ENCODE results near the gene KRTAP5-2.
"Not testable (repeated sequence)": the region's sequence is repeated elsewhere in the genome, so short reads cannot be mapped to it uniquely, and the experiment has no call there.

KRTAP5-2 gene, protein sequence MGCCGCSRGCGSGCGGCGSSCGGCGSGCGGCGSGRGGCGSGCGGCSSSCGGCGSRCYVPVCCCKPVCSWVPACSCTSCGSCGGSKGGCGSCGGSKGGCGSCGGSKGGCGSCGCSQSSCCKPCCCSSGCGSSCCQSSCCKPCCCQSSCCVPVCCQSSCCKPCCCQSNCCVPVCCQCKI

DNA sequence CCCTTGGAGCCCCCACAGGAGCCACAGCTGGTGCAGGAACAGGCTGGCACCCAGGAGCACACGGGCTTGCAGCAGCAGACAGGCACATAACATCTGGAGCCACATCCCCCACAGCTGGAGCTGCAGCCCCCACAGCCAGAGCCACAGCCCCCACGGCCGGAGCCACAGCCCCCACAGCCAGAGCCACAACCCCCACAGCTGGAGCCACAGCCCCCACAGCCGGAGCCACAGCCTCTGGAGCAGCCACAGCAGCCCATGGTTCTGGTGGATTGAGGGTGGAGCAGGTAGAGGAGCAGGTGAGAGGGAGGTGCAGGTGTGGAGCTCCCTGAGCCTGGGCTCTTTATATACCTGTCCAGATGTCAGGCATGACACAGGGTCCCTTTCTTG lies at the start of gene KRTAP5-2:
Gene KRTAP5-2, minus strand, starts transcription at position 301 of the 387 bp plus-strand sequence. Its CDS starts 44 bp downstream, at position 257.
- no peak for DNase-seq

DNA sequence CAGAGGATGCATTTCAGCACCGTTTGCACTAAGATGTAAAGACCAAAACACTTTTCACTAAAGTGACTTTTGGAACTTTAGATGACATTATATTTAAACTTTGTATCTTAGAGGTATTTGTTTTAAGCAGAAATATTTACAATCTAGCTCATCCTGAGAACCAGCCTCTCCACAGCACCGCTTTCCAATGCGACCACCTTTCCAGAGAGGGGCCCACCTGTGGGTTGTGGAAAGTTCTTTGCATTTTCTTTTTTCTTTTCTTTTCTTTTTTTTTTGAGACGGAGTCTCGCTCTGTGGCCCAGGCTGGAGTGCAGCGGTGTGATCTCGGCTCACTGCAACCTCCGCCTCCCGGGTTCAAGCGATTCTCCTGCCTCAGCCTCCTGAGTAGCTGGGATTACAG lies 48.4 kb upstream of the KRTAP5-2 start:
- not testable (repeated sequence) for DNase-seq

GRCh38 chr11:1645357-1645821 lies 47.3 kb upstream of the KRTAP5-2 start:
- DNase-seq = peak; percentile 13

- peak; percentile 10 for DNase-seq
Observed at GRCh38 chr11:1644601-1645356, 46.7 kb upstream of the KRTAP5-2 start.

DNA sequence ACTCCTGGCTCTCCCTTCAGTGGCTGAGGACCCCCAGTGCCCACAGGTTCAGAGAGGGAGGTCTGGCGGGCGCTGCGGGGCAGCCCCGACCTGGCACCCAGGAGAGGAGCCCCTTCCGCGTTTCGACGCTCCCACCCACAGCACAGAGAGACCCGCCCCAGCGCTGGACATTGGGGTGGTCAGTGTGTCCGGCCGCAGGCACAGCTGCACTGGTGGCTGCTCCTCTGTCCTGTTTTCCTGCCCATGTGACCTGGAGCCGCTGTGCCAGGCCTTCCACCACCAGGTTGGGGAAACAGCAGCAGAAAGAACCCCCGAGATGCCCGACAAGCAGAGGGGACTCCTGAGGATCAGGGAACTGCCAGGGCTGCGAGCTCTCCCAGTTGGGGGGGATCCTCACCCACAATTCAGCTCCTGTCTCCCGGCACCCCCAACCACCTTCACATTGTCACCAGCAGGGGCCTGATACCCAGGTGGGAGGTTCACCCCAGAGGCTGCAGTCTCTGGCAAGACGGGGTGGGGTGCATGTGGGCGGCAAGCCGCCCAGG lies 45.1 kb upstream of the KRTAP5-2 start:
- DNase-seq = peak; percentile 14

GRCh38 chr11:1642288-1643145 lies 44.4 kb upstream of the KRTAP5-2 start:
- peak; percentile 12 for DNase-seq

DNA sequence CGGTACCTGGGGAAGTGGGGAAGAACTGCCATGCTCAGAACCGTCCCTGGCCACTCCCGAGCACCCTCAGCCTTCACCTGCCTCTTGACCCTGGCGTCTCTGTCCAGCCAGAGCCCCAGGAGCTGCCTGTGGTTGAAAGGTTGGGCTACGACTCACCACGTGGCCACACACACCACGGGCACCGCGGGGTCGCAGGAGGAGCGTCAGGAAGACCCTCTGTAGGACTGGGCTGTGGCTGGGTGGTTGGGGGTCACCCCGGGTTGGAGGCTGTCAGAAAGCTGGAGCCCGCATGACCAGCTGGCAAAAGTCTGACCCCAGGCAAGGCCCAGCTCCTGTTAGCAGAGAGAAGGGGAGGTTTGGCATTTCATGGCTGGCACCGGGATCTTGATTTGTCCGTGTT lies 43.0 kb upstream of the KRTAP5-2 start:
- DNase-seq = no peak

- DNase-seq = no peak
Observed at GRCh38 chr11:1640076-1640946, 42.2 kb upstream of the KRTAP5-2 start.

DNA sequence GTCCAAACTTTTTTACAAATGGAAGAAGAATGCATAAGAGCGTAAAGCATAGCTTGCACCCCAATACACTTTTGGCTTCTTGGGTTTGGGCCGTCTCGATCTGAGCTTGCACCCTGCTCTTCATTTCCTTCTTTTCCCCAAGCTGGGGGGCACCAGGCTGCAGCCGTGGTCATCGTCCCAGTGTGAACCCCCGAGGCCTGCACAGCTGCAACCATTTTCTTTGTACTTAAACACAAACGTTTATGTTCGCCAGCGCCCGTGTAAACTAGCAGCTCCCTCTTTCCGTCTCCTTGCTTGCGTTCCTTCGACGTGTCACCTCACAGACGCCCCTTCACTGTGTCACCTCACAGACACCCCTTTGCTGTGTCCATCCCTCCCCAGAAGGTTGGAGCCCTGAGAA lies 41.6 kb upstream of the KRTAP5-2 start:
- DNase-seq = no peak

- no peak for DNase-seq
Observed at GRCh38 chr11:1639102-1639620, 41.1 kb upstream of the KRTAP5-2 start.

DNA sequence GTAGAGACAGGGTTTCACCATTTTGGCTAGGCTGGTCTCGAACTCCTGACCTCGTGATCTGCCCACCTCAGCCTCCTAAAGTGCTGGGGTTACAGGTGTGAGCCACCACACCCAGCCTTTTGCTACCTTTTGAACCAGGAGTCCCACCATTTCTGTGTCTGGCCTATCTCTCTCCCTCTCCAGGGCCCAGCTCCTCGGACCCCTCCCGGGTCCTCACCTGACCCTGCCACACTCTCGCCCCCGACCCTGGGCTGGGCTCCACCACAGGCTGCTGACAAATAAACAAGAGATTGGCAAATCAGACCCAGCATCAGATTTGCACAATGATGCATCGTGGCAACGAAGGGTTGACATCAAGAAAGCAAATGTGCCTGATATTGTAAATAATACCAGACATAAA lies 40.2 kb upstream of the KRTAP5-2 start:
- DNase-seq = no peak

- DNase-seq = no peak
Observed at GRCh38 chr11:1637628-1638027, 39.5 kb upstream of the KRTAP5-2 start.

DNA sequence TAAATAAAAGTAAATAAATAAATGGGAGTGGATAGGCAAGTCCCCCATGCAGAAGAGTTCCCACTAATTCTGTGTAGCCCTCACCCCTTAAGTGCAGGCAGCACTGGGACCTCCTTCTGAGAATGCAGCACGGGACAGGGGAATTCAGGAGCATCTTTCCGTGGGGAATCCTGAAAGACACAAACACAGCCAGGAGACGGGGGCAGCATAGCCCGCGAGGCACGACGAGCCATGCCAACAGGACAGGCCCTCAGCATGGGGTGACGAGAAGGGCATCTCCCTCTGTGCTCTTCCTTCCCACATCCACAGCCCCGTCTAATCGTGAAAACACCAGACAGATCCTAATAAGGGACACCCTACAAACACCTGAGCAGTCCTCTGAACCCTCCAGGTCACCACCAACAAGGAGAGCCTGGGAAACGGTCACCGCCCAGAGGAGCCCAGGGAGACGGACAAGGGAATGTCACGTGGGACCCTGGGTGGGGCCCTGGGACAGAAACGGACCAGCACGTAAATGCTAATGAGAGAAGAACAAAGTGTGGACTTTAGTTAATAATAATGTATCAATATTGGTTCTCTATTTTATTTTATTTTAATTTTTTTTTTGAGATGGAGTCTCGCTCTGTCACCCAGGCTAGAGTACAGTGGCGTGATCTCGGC lies 38.3 kb upstream of the KRTAP5-2 start:
- DNase-seq = no peak

DNA sequence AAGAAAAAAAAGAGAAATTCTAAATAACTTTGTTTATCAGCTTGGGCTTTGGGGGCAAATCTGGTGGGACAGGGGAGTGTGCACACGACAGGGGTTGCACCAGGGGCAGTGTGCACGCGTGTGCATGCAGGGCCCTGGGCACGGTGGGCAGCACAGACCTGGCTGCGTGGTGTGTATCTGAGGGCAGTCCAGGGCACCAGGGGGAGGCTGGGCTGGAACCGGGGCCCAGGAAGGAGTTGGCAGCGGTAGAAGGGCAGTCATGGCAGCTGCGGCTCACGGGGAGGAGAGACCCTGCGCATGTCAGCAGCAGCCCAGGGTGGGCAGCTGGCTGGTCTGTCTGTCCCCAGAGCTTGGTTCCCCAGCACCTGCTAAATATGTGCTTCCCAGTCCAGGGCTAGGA lies 35.8 kb upstream of the KRTAP5-2 start:
- no peak for DNase-seq

DNA sequence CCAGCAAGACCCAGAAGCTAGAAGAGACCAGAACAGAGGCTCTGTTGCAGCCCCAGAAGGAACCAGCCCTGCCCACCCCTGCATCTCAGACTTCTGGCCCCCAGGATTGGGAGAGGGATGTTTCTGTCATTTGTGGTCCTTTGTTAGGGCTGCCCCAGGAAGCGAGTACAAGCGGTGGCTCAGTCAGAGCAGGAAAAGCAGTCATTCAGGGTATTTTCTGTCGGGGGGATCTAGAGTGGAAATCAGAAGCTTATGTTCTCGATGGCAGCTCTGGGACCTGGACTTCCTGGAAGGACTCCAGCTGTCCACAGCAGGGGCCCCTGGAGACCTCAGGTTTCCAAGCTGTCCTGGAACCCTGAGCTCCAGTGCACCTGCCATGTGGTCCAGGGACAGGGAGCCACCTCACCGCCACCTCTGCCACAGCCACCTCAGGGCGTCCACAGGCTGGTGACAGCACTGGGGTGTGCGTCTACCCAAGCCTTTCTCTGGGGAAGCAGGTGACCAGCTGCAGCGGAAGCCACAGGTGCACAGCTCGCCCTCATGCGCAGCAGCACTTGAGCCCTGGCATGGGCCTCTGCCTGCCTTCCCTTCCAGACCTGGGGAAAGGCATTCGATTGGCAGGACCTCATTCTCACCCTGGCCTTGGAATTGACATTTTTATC lies 34.1 kb upstream of the KRTAP5-2 start:
- no peak for DNase-seq

GRCh38 chr11:1631066-1631568 lies 33.0 kb upstream of the KRTAP5-2 start:
- DNase-seq = no peak

GRCh38 chr11:1630271-1630670 lies 32.2 kb upstream of the KRTAP5-2 start:
- DNase-seq = peak; percentile 45

DNA sequence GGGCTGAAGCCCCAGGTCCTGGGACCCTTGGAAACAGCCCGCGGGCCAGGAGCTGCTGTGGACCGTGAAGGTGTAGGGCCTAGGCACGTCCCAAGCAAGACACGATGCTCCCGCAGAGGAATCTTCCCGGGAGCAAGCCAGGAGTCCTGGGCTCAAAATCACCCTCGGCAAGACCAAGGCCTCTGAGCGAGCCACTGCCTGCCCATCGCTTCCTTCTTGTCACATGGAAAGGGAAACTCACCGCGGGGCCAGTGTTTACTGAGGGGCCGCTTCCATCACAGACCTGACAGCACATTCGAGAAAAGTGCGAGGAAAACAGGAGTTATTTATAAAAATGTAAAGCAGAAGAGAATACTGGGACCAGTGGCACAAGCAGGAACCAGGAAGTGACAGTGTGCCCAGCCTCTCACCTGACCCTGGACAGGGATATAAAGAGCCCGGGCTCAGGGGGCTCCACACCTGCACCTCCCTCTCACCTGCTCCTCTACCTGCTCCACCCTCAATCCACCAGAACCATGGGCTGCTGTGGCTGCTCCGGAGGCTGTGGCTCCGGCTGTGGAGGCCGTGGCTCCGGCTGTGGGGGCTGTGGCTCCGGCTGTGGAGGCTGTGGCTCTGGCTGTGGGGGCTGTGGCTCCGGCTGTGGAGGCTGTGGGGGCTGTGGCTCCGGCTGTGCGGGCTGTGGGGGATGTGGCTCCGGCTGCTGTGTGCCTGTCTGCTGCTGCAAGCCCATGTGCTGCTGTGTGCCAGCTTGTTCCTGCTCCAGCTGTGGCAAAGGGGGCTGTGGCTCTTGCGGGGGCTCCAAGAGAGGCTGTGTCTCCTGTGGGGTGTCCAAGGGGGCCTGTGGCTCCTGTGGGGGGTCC lies 31.5 kb upstream of the KRTAP5-2 start, which contains the start of gene KRTAP5-5:
Gene KRTAP5-5, plus strand, starts transcription at position 450 of the 860 bp plus-strand sequence. Its CDS starts 66 bp downstream, at position 516.
- DNase-seq = no peak

All from femur (tissue), 1 donor.